ENCODE measurements around the gene HAGHL. TPM values are rescaled to one million over a fixed set of nuclear protein-coding genes. Genes with fewer than 3 reads are reported as not detected.
"Not testable (repeated sequence)": the region's sequence is repeated elsewhere in the genome, so short reads cannot be mapped to it uniquely, and the experiment has no call there.

The HAGHL gene
- total RNA-seq, 1 donor from 2014 or later, result 1.0 TPM

DNA sequence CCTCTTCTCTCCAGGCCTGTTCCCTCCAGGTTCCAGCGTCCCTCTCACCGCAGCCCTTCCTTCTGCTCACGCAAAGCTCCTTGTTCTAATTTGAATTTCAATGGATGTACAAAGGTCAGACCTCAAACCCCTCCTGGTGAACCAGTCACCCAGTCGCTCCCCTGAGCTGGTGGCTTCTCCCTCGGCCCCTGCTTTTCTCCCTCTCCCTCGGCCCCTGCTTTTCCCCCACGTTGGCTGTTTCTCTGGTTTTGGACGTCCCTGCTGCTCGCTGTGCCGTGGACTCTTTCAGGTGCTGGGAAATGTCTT lies 25.1 kb downstream of the HAGHL start:
- no peaks in the 10 kb centered on the region for H3K36me3 Mint-ChIP-seq
- peak overlapping the region; percentile 93 for H3K27ac Mint-ChIP-seq
- DNase-seq (ENCODE audit: low spot score), result peak; percentile 61
- H3K27me3 ChIP-seq, result no peaks in the 10 kb centered on the region
- H3K4me2 ChIP-seq, result peak overlapping the region; percentile 73
- H3K36me3 ChIP-seq, result no peaks in the 10 kb centered on the region
- H3K9me3 ChIP-seq (ENCODE audit: low read depth), result no peaks in the 10 kb centered on the region
- no peaks in the 10 kb centered on the region for H3K79me2 ChIP-seq (ENCODE audit: low read depth)
- peaks cover 22% of the 10 kb centered on the region for H3K4me1 ChIP-seq
- H3K27me3 Mint-ChIP-seq (ENCODE audit: insufficient read depth, low read depth), result peaks cover 10% of the 10 kb centered on the region
- no peak for TF ChIP-seq EZH2phosphoT487 (IDR thresholded peaks at IDR 0.05)
- TF ChIP-seq, protein P1, sequence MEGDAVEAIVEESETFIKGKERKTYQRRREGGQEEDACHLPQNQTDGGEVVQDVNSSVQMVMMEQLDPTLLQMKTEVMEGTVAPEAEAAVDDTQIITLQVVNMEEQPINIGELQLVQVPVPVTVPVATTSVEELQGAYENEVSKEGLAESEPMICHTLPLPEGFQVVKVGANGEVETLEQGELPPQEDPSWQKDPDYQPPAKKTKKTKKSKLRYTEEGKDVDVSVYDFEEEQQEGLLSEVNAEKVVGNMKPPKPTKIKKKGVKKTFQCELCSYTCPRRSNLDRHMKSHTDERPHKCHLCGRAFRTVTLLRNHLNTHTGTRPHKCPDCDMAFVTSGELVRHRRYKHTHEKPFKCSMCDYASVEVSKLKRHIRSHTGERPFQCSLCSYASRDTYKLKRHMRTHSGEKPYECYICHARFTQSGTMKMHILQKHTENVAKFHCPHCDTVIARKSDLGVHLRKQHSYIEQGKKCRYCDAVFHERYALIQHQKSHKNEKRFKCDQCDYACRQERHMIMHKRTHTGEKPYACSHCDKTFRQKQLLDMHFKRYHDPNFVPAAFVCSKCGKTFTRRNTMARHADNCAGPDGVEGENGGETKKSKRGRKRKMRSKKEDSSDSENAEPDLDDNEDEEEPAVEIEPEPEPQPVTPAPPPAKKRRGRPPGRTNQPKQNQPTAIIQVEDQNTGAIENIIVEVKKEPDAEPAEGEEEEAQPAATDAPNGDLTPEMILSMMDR (IDR thresholded peaks at IDR 0.05), result no peak
- no peak for TF ChIP-seq EZH2 (IDR thresholded peaks at IDR 0.05)
- H2AFZ ChIP-seq (replicated peaks), result peak overlapping the region; percentile 81
- no peaks in the 10 kb centered on the region for H4K20me1 ChIP-seq (ENCODE audit: low read depth)
- H3F3A ChIP-seq (ENCODE audit: low read depth), result peaks cover 21% of the 10 kb centered on the region
- H3K9me3 Mint-ChIP-seq, result peaks cover 5% of the 10 kb centered on the region
- no peak overlapping the region for H3K9ac ChIP-seq
- peak overlapping the region; percentile 73 for H3K4me3 Mint-ChIP-seq
- H3K27ac ChIP-seq, result no peak overlapping the region
- H3K4me3 ChIP-seq, result peak overlapping the region; percentile 18
- peaks cover 34% of the 10 kb centered on the region for H3K4me1 Mint-ChIP-seq

DNA sequence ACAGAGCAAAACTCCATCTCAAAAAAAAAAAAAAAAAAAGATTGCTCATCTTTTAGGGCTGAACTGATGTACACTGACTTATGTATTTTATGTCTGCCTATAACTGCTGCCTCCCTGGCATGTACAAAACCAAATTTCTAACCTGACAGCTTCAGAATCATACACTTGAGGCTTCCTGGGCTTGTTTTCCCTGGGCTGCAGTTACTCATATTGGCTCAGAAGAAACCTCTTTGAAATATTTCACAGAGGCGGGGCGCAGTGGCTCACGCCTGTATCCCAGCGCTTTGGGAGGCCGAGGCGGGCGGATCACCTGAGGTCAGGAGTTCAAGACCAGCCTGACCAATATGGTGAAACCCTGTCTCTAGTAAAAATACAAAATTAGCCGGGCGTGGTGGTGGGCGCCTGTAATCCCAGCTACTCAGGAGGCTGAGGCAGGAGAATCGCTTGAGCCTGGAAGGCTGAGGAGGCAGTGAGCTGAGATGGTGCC lies 27.3 kb downstream of the HAGHL start:
- not testable (repeated sequence) for H3K36me3 ChIP-seq; H3K27ac Mint-ChIP-seq; H3K36me3 Mint-ChIP-seq; H3K4me3 Mint-ChIP-seq; DNase-seq (ENCODE audit: low spot score); H3K27ac ChIP-seq; H3K79me2 ChIP-seq (ENCODE audit: low read depth); H4K20me1 ChIP-seq (ENCODE audit: low read depth); H2AFZ ChIP-seq (replicated peaks); H3K27me3 ChIP-seq; H3K9me3 ChIP-seq (ENCODE audit: low read depth); H3K4me2 ChIP-seq; H3K9ac ChIP-seq; H3K4me3 ChIP-seq
- Mint-ChIP-seq H3K27me3 (ENCODE audit: insufficient read depth, low read depth) (peaks cover 13% of the 10 kb centered on the region), H3K4me1 (peaks cover 37% of the 10 kb centered on the region), H3K9me3 (peaks cover 10% of the 10 kb centered on the region)
- Histone ChIP-seq H3F3A (ENCODE audit: low read depth) (peaks cover 21% of the 10 kb centered on the region), H3K4me1 (peaks cover 22% of the 10 kb centered on the region)

DNA sequence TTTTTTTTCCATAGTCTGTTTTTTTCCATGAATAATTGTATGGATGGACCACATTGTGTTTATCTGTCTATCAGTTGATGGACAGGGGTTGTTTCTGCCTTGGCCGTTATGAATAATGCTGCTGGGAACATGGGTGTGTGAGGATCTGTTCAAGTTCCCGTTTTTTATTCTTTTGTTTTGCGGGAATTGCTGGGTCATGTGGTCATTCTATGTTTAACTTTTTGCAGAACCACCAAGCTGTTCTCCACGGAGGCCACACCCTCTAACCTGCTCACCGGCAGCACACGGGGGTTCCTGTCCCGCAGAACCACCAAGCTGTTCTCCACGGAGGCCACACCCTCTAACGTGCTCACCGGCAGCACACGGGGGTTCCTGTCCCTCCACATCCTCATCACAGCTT lies 27.8 kb downstream of the HAGHL start:
- Mint-ChIP-seq H3K9me3 (peaks cover 10% of the 10 kb centered on the region), H3K27ac (no peak overlapping the region), H3K36me3 (no peaks in the 10 kb centered on the region), H3K4me3 (no peak overlapping the region), H3K4me1 (peaks cover 38% of the 10 kb centered on the region), H3K27me3 (ENCODE audit: insufficient read depth, low read depth) (peaks cover 15% of the 10 kb centered on the region)
- Histone ChIP-seq H3K9me3 (ENCODE audit: low read depth) (no peaks in the 10 kb centered on the region), H3K4me2 (no peak overlapping the region), H3K4me3 (no peak overlapping the region), H3K9ac (no peak overlapping the region), H3K36me3 (no peaks in the 10 kb centered on the region), H3F3A (ENCODE audit: low read depth) (peaks cover 26% of the 10 kb centered on the region), H2AFZ (replicated peaks) (no peak overlapping the region), H3K4me1 (peaks cover 22% of the 10 kb centered on the region), H3K27ac (no peak overlapping the region), H3K79me2 (ENCODE audit: low read depth) (no peaks in the 10 kb centered on the region), H4K20me1 (ENCODE audit: low read depth) (no peaks in the 10 kb centered on the region), H3K27me3 (no peaks in the 10 kb centered on the region)
- TF ChIP-seq, protein P1 (IDR thresholded peaks at IDR 0.05), result no peak
- TF ChIP-seq EZH2phosphoT487 (IDR thresholded peaks at IDR 0.05) (no peak), EZH2 (IDR thresholded peaks at IDR 0.05) (no peak)
- DNase-seq (ENCODE audit: low spot score), result no peak

DNA sequence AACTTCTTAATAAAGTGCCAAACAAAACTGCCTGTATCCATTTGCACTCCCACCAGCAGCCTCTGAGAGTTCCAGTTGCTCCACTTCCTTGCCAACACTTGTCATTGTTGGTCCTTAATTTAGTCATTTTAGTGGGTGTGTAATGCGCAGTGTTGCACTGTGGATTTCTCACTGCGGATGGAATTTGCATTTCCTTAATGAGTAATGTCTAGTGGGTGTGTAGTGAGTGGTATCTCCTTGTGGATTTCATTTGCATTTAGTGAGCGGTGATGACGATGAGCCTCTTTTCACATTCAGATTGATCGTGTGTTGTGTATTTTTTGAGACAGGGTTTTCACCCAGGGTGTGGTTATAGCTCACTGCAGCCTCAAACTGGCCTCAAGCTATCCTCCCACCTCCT lies 29.5 kb downstream of the HAGHL start:
- no peaks in the 10 kb centered on the region for H3K36me3 ChIP-seq
- H3K9ac ChIP-seq, result no peak overlapping the region
- H3F3A ChIP-seq (ENCODE audit: low read depth), result peaks cover 17% of the 10 kb centered on the region
- no peaks in the 10 kb centered on the region for H3K9me3 ChIP-seq (ENCODE audit: low read depth)
- H3K9me3 Mint-ChIP-seq, result peaks cover 10% of the 10 kb centered on the region
- no peaks in the 10 kb centered on the region for H3K79me2 ChIP-seq (ENCODE audit: low read depth)
- TF ChIP-seq, protein P1 (IDR thresholded peaks at IDR 0.05), result no peak
- H3K4me3 ChIP-seq, result no peak overlapping the region
- H3K4me3 Mint-ChIP-seq, result peak overlapping the region; percentile 9
- no peak overlapping the region for H3K4me2 ChIP-seq
- H3K27me3 ChIP-seq, result no peaks in the 10 kb centered on the region
- H3K4me1 ChIP-seq, result peaks cover 16% of the 10 kb centered on the region
- H3K36me3 Mint-ChIP-seq, result no peaks in the 10 kb centered on the region
- H3K27me3 Mint-ChIP-seq (ENCODE audit: insufficient read depth, low read depth), result peaks cover 11% of the 10 kb centered on the region
- H3K27ac ChIP-seq, result no peak overlapping the region
- no peak overlapping the region for H2AFZ ChIP-seq (replicated peaks)
- H4K20me1 ChIP-seq (ENCODE audit: low read depth), result no peaks in the 10 kb centered on the region
- no peak for DNase-seq (ENCODE audit: low spot score)
- H3K27ac Mint-ChIP-seq, result peak overlapping the region; percentile 4
- peaks cover 29% of the 10 kb centered on the region for H3K4me1 Mint-ChIP-seq
